ENCODE data around the gene ABHD5.

The ABHD5 gene

DNA sequence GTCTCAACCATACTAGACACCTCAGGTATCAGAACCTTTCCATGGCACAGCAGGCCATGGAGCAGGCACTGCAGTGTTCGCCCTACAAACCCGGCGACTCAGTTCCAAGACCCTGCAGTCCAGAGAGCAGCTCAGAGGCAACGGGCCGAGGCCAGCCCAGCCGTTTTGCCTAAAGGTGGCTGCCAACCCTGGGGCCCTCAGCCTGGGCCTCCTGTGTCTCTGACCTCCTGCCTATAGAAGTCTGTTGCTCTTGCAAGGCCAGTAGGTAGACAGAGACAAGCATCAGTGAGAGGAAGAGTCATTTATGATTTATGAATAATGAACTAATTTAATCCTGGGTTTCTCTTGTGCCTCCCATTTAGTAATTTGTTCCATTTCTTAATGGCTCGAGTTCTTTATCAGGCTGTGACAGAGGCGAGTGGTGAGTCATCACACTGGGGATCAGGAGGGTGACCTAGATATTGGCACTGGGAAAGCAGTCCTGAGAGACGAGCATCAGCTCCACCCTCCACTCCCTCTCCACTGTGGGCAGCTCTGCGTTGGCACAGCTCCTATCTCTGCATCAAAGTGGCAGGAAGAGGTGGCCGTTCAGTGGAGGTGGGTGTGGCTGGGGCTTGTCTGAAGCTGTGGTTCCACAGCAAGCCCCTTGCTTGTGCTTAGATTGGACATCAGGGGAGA is 79.8 kb downstream of the ABHD5 start:
- TF ChIP-seq, protein P1, sequence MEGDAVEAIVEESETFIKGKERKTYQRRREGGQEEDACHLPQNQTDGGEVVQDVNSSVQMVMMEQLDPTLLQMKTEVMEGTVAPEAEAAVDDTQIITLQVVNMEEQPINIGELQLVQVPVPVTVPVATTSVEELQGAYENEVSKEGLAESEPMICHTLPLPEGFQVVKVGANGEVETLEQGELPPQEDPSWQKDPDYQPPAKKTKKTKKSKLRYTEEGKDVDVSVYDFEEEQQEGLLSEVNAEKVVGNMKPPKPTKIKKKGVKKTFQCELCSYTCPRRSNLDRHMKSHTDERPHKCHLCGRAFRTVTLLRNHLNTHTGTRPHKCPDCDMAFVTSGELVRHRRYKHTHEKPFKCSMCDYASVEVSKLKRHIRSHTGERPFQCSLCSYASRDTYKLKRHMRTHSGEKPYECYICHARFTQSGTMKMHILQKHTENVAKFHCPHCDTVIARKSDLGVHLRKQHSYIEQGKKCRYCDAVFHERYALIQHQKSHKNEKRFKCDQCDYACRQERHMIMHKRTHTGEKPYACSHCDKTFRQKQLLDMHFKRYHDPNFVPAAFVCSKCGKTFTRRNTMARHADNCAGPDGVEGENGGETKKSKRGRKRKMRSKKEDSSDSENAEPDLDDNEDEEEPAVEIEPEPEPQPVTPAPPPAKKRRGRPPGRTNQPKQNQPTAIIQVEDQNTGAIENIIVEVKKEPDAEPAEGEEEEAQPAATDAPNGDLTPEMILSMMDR (conservative IDR thresholded peaks at IDR 0.05; ENCODE audit: low read length) = no peak
- peak; percentile 32 for DNase-seq (ENCODE audit: low read depth)

DNA sequence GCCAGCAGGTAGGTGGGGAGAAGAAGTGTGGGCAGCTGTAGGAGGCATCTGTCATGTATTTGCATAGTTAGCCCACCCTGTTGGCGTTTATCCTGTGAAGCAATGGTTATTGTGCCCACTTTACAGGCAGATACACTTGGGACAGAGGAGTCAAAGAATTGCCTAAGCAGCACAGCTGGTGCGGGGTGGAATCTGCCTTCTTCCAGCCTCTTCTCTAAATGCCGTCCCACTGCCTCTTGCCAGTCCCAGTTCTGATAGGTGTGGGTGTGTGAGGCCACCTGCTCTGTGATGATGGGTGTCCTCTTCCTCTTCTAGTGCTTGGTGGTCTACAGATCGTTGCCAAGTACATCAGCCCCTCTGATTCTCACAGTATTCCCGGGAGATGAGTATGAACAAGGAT is 80.9 kb downstream of the ABHD5 start:
- no peak for DNase-seq (ENCODE audit: low read depth)
- TF ChIP-seq, protein P1 (conservative IDR thresholded peaks at IDR 0.05; ENCODE audit: low read length) = no peak
- H3K4me3 ChIP-seq (ENCODE audit: low read length) = no peak overlapping the region

More for the DNA sequence above, 79.8 kb downstream of the ABHD5 start:
- no peak overlapping the region for H3K4me3 ChIP-seq (ENCODE audit: low read length)

DNA sequence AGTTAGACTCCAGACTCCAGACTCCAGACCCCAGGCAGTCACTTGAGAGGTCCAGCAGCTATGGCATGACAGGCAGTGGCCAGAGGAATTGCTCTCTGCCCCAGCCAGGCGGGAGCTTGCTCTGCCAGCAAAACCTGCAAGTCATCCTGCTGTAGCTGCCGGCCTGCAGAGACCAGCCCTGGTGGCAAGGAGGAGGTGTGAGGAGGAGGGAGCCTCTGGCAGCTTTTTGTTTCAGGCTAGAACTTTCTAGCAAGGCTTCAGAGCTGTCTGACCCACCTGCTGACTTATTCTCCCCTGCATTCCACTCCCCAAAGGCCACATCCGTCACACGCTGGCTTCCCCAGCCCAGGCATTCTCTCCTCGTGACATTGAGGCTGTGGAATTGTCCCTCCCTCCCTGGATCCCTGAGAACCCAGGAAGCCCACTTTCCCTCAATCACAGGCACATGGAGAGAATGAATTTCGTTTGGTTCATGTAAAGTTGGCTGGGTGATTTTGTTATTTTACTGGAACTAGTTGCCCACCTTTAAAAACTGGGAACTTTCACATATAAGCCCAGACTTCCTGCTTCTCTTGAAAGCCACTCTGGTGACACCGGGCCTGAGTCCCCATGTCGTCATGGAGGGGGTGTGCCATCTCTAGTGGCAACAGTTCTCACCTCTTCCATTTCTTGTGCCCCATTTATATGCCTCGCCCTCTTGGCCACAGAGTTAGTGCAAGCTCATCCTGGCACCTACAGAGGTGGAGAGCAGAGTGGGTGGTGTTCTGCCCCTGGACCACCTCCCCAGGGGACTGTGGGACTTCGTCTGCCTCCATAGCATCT is 82.7 kb downstream of the ABHD5 start:
- DNase-seq (ENCODE audit: low read depth) = peak; percentile 58
- TF ChIP-seq, protein P1 (conservative IDR thresholded peaks at IDR 0.05; ENCODE audit: low read length) = no peak
- no peak overlapping the region for H3K4me3 ChIP-seq (ENCODE audit: low read length)

DNA sequence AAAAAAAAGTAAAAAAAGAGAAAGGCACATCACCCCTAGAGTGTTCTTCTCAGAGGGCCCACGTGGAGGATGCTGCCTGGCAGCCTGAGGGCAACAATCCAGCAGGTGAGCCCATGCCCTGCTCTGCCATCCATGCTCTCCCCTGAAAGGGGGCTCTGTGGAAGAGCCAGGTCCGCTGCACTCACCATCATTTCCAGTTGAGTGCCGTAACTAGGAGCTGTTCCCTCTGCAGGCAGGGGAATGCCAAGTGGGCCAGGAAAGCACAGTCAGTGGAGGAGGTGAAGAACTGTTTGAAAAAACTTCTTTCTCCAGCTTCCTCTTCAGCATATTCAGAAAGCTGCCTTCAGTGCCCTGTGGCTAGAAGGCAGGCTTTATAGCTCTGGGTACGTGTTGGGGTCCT is 84.1 kb downstream of the ABHD5 start:
- no peak for DNase-seq (ENCODE audit: low read depth)
- TF ChIP-seq, protein P1 (conservative IDR thresholded peaks at IDR 0.05; ENCODE audit: low read length) = no peak
- H3K4me3 ChIP-seq (ENCODE audit: low read length) = no peak overlapping the region

DNA sequence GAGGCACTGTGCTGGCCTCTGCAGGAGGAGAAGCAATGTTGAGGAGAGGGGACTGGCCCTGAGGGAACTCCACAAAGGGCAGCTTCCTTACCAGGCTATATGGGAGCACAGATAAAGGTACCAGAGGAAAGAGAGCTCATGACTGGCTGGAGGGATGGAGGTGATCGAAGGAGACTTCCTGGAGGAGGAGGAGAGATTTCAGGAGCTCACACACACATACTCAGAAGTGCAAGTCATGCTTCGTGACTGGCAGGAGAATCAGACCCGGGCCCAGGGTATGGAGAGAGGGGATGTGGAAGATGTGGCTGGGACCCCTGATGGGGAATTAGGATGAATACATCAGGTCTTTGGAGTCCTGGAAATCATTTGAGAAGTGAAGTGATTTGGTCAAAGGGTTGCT is 85.4 kb downstream of the ABHD5 start:
- H3K4me3 ChIP-seq (ENCODE audit: low read length) = no peak overlapping the region
- DNase-seq (ENCODE audit: low read depth) = no peak
- TF ChIP-seq, protein P1 (conservative IDR thresholded peaks at IDR 0.05; ENCODE audit: low read length) = no peak

DNA sequence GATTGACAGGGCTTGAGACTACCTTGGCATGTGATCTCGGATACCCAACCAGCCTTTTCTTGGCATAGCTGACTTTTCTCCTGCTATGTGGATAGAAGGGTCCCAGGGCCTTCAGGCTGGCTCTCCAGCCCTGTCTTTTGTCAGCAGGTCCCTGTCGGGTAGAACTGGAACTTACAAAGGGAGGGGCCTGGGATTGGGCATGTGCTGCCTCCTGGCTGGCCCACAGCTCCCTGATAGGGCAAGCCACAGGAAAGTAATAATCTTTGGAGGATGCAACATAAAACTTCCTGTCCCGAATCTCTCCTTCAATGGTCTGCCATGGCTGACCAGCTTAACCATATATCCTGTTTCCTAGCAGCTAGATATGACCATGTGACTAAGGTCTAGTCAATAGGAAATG is 89.1 kb downstream of the ABHD5 start:
- TF ChIP-seq, protein P1 (conservative IDR thresholded peaks at IDR 0.05; ENCODE audit: low read length) = no peak
- no peak overlapping the region for H3K4me3 ChIP-seq (ENCODE audit: low read length)
- DNase-seq (ENCODE audit: low read depth) = no peak

DNA sequence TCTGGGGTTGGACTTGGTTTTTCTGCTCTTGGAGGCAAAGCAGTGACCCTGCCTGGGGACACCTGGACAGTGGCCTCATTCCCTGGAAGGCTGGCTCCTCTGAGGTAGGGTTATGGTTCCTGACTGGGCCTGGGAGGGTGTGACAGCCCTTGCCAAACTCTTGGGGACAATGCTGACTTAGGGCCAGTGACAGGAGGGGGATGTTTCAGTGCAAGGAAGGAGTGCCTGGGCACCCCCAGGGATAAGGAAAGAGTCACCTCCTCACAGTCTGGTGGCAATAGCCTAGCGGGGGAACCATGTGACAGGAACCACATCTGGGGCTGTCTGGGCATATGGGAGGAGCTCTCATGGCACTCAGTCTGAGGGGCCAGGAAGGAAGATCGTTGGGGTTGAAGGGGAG is 91.8 kb downstream of the ABHD5 start:
- H3K4me3 ChIP-seq (ENCODE audit: low read length) = no peak overlapping the region
- TF ChIP-seq, protein P1 (conservative IDR thresholded peaks at IDR 0.05; ENCODE audit: low read length) = no peak
- no peak for DNase-seq (ENCODE audit: low read depth)

Data from AG10803 (cell line).